Fibroblast of the aortic adventitia (primary cell): Measurements from ENCODE around the gene C19orf81. TPM values are rescaled to one million over a fixed set of nuclear protein-coding genes. Genes with fewer than 3 reads are reported as not detected.
"Not testable (repeated sequence)": the region's sequence is repeated elsewhere in the genome, so short reads cannot be mapped to it uniquely, and the experiment has no call there.

Source experiments
- DNase-seq: peaks from one replicate; pipeline ENCODE4 v3.0.0-alpha.2; 2010; ENCODE audit warnings: low read depth
- H3K4me3 ChIP-seq: 2 replicates; pipeline ENCODE4 v1.5.1; 2011; ENCODE audit warnings: low read depth, mild to moderate bottlenecking, control low read depth, low read length, moderate library complexity
- CTCF ChIP-seq: IDR thresholded peaks from 2 replicates; pipeline ENCODE4 v1.5.1; 2011; ENCODE audit warnings: mild to moderate bottlenecking, low read length, control low read depth, inconsistent platforms; ENCODE audit not compliant: insufficient read depth
- total RNA-seq: library from RNA; depleted of rRNA; stranded (reverse); fragments of >200 nt; gene quantifications from 2 replicates; pipeline ENCODE4 v1.2.3, GENCODE V29; 2012; ENCODE audit warnings: low replicate concordance

The C19orf81 gene
- total RNA-seq, 1 donor = not detected

- no peak for TF ChIP-seq CTCF
- no peak overlapping the region for H3K4me3 ChIP-seq
- no peak for DNase-seq
Observed at GRCh38 chr19:50607388-50607787, 41.9 kb upstream of the C19orf81 start.

DNA sequence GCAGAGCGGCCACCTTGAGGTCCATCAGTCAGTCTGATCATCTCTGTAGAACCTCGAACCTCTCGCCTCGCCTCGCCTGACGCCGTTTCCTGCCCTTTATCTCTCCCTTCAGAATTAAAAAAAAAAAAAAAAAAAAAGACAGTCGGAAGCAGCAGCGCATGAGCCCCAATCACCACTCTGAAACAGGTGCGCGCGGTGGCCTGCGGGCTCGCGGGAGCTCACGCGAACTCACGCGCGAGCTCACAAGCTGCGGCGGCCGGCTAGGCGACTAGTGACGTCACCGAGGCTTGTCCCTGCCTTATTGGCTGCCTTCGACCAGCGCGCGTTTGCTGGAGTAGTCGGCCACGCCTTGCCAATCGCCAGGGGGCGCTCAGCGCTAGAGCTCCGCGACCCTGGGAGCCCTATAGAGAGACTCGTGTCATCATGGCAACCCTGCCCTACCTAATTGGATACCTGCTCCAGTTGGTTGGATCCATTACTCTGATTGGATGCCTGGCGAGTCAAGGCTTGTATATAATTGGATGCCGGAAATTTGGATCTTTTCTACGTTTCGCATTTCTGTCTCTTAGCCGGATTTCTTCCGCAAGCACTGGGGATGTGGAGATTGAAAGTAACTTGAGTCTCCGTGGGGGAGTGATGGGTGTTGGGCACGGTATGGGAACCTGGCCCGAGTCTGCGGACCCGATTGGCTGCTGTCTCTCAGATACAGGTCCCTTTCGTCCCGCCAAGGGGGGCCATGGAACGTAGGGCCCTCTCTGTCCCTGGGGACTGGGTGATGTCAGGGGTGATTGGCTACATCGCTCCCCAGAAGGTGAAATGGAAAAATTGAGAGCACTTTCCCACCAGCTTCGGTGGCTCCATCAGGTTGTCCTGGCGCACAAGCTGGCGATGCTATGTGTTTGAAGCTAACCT is 41.1 kb upstream of the C19orf81 start:
- peak; percentile 33 for DNase-seq
- no peak overlapping the region for H3K4me3 ChIP-seq
- peak; percentile 24 for TF ChIP-seq CTCF

- not testable (repeated sequence) for H3K4me3 ChIP-seq, DNase-seq
Observed at GRCh38 chr19:50612504-50613404, 36.5 kb upstream of the C19orf81 start.

- not testable (repeated sequence) for H3K4me3 ChIP-seq, DNase-seq
Observed at GRCh38 chr19:50618379-50618778, 30.9 kb upstream of the C19orf81 start.

DNA sequence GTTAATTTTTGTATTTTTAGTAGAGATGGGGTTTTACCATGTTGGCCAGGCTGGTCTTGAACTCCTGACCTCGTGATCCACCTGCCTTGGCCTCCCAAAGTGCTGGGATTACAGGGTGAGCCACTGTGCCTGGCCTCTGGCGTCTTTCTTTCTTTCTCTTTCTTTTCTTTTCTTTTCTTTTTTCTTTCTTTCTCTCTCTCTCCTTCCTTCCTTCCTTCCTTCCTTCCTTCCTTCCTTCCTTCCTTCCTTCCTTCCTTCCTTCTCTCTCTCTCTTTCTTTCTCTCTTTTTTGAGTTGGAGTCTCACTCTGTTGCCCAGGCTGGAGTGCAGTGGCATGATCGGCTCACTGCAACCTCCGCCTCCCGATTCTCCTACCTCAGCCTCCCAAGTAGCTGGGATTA is 30.1 kb upstream of the C19orf81 start:
- H3K4me3 ChIP-seq, DNase-seq: not testable (repeated sequence)

DNA sequence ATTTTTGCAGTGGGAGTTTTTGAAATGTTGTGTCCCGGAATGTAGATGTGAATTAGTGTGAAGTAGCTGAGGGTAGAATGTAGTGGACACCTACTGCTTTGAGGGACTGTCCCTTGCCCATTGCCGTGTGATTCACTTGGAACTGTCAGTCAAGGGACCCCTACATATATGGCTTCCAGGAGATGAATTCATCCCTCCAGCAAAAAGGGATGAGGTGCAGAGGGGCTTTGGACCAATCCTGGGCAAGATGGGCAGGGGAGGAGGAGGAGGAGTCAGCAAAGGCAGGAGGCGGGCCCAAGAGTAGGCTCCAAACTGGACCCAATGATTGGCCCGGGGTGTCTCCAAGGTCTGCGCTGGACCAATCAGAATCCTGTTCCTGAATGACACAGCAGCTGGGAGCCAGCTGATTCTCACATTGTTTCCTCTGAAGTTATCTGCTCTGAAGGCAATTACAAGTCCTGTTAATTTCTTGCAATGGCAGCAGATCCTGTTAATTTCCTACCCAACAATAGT is 28.8 kb upstream of the C19orf81 start:
- not testable (repeated sequence) for H3K4me3 ChIP-seq, DNase-seq

GRCh38 chr19:50624949-50625600 is 24.2 kb upstream of the C19orf81 start:
- no peak for TF ChIP-seq CTCF
- DNase-seq = no peak
- H3K4me3 ChIP-seq = no peak overlapping the region

DNA sequence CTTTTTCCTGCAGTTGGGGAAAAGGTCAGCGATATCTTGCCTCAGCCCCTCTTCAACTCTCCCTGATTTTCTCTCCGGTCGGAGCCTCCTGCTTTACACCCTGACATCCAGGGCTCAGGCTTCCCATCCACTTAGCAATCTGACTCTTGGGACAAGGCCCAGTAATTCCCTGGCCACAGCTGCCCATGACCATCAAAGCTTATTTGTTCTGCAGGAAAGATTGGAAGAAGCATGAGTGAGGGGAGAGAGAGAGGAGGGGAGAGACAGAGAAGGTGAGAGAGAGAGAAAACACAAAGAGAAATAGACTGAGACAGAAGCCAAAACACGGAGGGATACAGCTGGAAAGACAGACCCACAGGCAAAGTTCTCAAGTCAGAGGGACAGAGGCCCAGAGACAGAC is 23.2 kb upstream of the C19orf81 start:
- no peak overlapping the region for H3K4me3 ChIP-seq
- DNase-seq = no peak
- TF ChIP-seq CTCF = no peak
